Measurements from ENCODE around the gene C20orf144. TPM values are rescaled to one million over a fixed set of nuclear protein-coding genes. Genes with fewer than 3 reads are reported as not detected.
A peak's percentile ranks its signal among the peaks of the same experiment; 100 is the strongest.
"Not testable (repeated sequence)": the region's sequence is repeated elsewhere in the genome, so short reads cannot be mapped to it uniquely, and the experiment has no call there.

The C20orf144 gene
- total RNA-seq, 4 donors from 2014 or later: not detected

DNA sequence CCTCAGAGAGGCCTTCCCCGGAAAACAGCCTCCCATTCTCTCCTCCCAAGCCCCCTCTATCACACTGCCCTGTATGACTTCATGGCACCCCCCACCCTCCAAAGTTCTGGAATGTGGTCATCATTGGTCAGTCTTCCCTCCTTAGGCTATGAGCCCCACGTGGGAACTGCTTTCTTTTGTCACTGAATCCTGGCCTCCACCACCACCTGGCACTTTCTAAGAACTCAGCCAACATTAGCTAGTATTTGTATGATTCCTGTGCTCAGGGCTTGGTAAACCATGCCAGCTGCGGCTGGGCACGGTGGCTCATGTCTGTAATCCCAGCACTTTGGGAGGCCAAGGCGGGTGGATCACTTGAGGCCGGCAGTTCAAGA is 32.5 kb downstream of the C20orf144 start:
- TF ChIP-seq POLR2A (IDR thresholded peaks at IDR 0.05): no peak
- no peaks in the 10 kb centered on the region for H3K9me3 ChIP-seq
- peaks cover 0 to 23% (median 3%) of the 10 kb centered on the region in 4 donors for H3K4me1 ChIP-seq
- H3K27ac ChIP-seq: peak overlapping the region; percentile 38 to 90 (median 66)
- no peak overlapping the region for H3K4me3 ChIP-seq
- no peaks in the 10 kb centered on the region for H3K27me3 ChIP-seq
- WGBS, 2 donors: 72 to 74% methylated on average over 6 of the region's 6 CpGs
- DNase-seq (ENCODE audit: low spot score in 2 of 2): no peak
- no peaks in the 10 kb centered on the region for H3K36me3 ChIP-seq

DNA sequence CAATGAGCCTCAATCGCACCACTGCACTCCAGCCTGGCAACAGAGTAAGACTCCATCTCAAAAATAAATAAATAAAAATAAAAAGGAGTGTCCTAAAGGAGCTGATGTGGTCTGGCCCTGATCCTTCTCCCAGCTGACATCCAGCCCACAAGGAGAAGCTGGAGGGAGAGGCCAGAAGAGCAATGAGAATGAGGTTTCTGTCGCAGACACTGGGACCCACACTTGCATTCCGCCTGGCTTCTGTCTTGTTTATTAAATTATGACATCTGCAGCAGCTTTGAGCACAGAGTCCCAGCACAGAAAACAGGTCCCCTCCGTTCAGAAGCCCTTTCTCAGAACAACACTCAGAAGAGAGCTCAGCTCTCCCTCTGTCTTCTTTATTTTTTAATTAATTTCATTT is 34.3 kb downstream of the C20orf144 start:
- peaks cover 0 to 19% (median 3%) of the 10 kb centered on the region in 4 donors for H3K4me1 ChIP-seq
- no peaks in the 10 kb centered on the region for H3K9me3 ChIP-seq
- DNase-seq (ENCODE audit: low spot score in 2 of 2): no peak
- 73 to 82% methylated on average over 4 of the region's 4 CpGs for WGBS, 2 donors
- TF ChIP-seq, protein P1, sequence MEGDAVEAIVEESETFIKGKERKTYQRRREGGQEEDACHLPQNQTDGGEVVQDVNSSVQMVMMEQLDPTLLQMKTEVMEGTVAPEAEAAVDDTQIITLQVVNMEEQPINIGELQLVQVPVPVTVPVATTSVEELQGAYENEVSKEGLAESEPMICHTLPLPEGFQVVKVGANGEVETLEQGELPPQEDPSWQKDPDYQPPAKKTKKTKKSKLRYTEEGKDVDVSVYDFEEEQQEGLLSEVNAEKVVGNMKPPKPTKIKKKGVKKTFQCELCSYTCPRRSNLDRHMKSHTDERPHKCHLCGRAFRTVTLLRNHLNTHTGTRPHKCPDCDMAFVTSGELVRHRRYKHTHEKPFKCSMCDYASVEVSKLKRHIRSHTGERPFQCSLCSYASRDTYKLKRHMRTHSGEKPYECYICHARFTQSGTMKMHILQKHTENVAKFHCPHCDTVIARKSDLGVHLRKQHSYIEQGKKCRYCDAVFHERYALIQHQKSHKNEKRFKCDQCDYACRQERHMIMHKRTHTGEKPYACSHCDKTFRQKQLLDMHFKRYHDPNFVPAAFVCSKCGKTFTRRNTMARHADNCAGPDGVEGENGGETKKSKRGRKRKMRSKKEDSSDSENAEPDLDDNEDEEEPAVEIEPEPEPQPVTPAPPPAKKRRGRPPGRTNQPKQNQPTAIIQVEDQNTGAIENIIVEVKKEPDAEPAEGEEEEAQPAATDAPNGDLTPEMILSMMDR (IDR thresholded peaks at IDR 0.05): no peak
- TF ChIP-seq POLR2A (IDR thresholded peaks at IDR 0.05): no peak
- TF ChIP-seq EP300 (IDR thresholded peaks at IDR 0.05): no peak
- H3K27ac ChIP-seq: no peak overlapping the region
- no peaks in the 10 kb centered on the region for H3K36me3 ChIP-seq
- H3K27me3 ChIP-seq: no peaks in the 10 kb centered on the region
- H3K4me3 ChIP-seq: no peak overlapping the region

- Histone ChIP-seq H3K4me1 (peaks cover 0 to 19% (median 3%) of the 10 kb centered on the region in 4 donors), H3K27ac (peak overlapping the region in 2 of 4 donors; percentile 26 to 47), H3K36me3 (no peaks in the 10 kb centered on the region), H3K27me3 (no peaks in the 10 kb centered on the region), H3K4me3 (no peak overlapping the region), H3K9me3 (no peaks in the 10 kb centered on the region)
- TF ChIP-seq POLR2A (IDR thresholded peaks at IDR 0.05) (no peak), EP300 (IDR thresholded peaks at IDR 0.05) (no peak)
- TF ChIP-seq, protein P1 (IDR thresholded peaks at IDR 0.05): no peak
- 70 to 74% methylated on average over 8 of the region's 8 CpGs for WGBS, 2 donors
- DNase-seq (ENCODE audit: low spot score in 2 of 2): peak in 1 of 2 donors; percentile 45
These were observed 35.0 kb downstream of the C20orf144 start for GRCh38 chr20:33697129-33697528.

DNA sequence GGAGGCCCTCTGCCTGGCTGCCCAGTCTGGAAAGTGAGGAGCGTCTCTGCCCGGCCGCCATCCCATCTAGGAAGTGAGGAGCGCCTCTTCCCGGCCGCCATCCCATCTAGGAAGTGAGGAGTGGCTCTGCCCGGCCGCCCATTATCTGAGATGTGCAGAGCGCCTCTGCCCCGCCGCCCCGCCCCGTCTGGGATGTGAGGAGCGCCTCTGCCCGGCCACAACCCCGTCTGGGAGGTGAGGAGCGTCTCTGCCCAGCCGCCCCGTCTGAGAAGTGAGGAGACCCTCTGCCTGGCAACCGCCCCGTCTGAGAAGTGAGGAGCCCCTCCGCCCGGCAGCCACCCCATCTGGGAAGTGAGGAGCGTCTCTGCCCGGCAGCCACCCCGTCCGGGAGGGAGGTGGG is 36.8 kb downstream of the C20orf144 start:
- DNase-seq (ENCODE audit: low spot score in 2 of 2); H3K4me1 ChIP-seq; H3K27ac ChIP-seq; H3K36me3 ChIP-seq; H3K9me3 ChIP-seq; H3K27me3 ChIP-seq; H3K4me3 ChIP-seq: not testable (repeated sequence)
- WGBS, 2 donors: 93 to 99% methylated on average over 13 to 14 of the region's 27 CpGs

DNA sequence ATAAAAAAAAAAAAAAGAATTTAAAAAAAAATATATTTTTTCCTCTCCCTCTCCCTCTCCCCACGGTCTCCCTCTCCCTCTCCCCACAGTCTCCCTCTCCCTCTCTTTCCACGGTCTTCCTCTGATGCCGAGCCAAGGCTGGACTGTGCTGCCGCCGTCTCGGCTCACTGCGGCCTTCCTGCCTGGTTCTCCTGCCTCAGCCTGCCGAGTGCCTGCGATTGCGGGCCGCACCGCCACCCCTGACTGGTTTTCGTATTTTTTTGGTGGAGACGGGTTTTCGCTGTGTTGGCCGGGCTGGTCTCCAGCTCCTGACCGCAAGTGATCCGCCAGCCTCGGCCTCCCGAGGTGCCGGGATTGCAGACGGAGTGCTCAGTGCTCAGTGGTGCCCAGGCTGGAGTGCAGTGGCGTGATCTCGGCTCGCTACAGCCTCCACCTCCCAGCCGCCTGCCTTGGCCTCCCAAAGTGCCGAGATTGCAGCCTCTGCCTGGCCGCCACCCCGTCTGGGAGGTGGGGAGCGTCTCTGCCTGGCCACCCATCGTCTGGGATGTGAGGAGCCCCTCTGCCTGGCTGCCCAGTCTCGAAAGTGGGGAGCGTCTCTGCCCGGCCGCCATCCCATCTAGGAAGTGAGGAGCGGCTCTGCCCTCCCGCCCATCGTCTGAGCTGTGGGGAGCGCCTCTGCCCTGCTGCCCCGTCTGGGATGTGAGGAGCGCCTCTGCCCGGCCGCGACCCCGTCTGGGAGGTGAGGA is 38.7 kb downstream of the C20orf144 start:
- 91 to 97% methylated on average over 16 to 37 of the region's 45 CpGs for WGBS, 2 donors
- H3K9me3 ChIP-seq; H3K27ac ChIP-seq; DNase-seq (ENCODE audit: low spot score in 2 of 2); H3K27me3 ChIP-seq; H3K4me1 ChIP-seq; H3K4me3 ChIP-seq: not testable (repeated sequence)
- H3K36me3 ChIP-seq: peaks cover 0 to 23% (median 0%) of the 10 kb centered on the region in 3 donors

DNA sequence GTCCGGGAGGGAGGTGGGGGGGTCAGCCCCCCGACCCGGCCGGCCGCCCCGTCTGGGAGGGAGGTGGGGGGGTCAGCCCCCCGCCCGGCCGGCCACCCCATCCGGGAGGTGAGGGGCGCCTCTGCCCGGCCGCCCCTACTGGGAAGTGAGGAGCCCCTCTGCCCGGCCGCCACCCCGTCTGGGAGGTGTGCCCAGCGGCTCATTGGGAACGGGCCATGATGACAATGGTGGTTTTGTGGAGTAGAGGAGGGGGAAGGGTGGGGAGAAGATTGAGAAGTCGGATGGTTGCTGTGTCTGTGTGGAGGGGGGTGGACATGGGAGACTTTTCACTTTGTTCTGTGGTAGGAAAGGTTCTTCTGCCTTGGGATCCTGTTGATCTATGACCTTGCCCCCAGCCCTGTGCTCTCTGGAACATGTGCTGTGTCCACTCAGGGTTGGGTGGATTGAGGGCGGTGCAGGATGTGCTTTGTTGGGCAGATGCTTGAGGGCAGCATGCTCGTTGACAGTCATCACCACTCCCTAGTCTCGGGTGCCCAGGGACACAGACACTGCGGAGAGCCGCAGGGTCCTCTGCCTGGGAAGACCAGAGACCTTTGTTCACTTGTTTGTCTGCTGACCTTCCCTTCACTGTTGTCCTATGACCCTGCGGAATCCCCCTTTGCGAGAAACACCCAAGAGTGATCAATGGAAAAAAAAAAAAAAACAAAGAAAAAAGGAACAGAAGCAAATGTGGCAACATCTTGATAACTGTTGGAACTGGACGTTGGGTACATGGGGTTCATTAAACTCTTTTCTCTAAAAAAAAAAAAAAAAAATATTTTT is 39.7 kb downstream of the C20orf144 start:
- Histone ChIP-seq H3K27me3 (no peaks in the 10 kb centered on the region), H3K36me3 (peaks cover 0 to 33% (median 0%) of the 10 kb centered on the region in 3 donors), H3K9me3 (no peaks in the 10 kb centered on the region), H3K4me3 (no peak overlapping the region), H3K27ac (no peak overlapping the region), H3K4me1 (no peaks in the 10 kb centered on the region)
- TF ChIP-seq POLR2A (IDR thresholded peaks at IDR 0.05): no peak
- TF ChIP-seq, protein P1 (IDR thresholded peaks at IDR 0.05): no peak
- no peak for TF ChIP-seq EP300 (IDR thresholded peaks at IDR 0.05)
- DNase-seq (ENCODE audit: low spot score in 2 of 2): no peak
- 76 to 79% methylated on average over 12 to 17 of the region's 27 CpGs for WGBS, 2 donors
